ENCODE measurements around the gene RNU2-63P. TPM values are rescaled to one million over a fixed set of nuclear protein-coding genes. Genes with fewer than 3 reads are reported as not detected.
"Not testable (repeated sequence)": the region's sequence is repeated elsewhere in the genome, so short reads cannot be mapped to it uniquely, and the experiment has no call there.

RNU2-63P gene
- total RNA-seq, 2 donors from 2014 or later: 12.2 to 19.8 TPM

GRCh38 chr2:88048541-88048940 is 32.2 kb upstream of the RNU2-63P start:
- no peak for TF ChIP-seq CTCF (conservative IDR thresholded peaks at IDR 0.05)
- WGBS, 2 experiments (ENCODE audit: insufficient coverage in 1 of 2, insufficient read length in 1 of 2): 98 to 100% methylated on average over 1 to 3 of the region's 3 CpGs
- Histone ChIP-seq H3K4me1 (ENCODE audit: control insufficient read depth, insufficient read depth, low read length) (no peaks in the 10 kb centered on the region), H3K9me3 (ENCODE audit: control insufficient read depth, low read length) (no peaks in the 10 kb centered on the region), H3K9ac (ENCODE audit: extremely low read depth, low read length, poor library complexity, severe bottlenecking) (no peak overlapping the region), H3K27ac (ENCODE audit: low read depth, low read length) (no peak overlapping the region), H3K4me3 (ENCODE audit: low read length) (no peak overlapping the region), H3K36me3 (ENCODE audit: control insufficient read depth, insufficient read depth, low read length) (peaks cover 11% of the 10 kb centered on the region), H3K27me3 (ENCODE audit: control insufficient read depth, insufficient read depth, low read length, poor library complexity, severe bottlenecking) (no peaks in the 10 kb centered on the region)
- DNase-seq: no peak
- no peak overlapping the region for H3K4me3 Mint-ChIP-seq
- no peaks in the 10 kb centered on the region for H3K27me3 Mint-ChIP-seq (ENCODE audit: insufficient read depth)
- H3K4me1 Mint-ChIP-seq: peaks cover under 1% of the 10 kb centered on the region
- H3K36me3 Mint-ChIP-seq (ENCODE audit: low read depth): peaks cover 6% of the 10 kb centered on the region
- no peaks in the 10 kb centered on the region for H3K9me3 Mint-ChIP-seq
- no peak overlapping the region for H3K27ac Mint-ChIP-seq

GRCh38 chr2:88045561-88045960 is 29.2 kb upstream of the RNU2-63P start:
- H3K36me3 Mint-ChIP-seq (ENCODE audit: low read depth); H3K4me3 ChIP-seq (ENCODE audit: low read length); H3K36me3 ChIP-seq (ENCODE audit: control insufficient read depth, insufficient read depth, low read length); H3K4me3 Mint-ChIP-seq; H3K9me3 ChIP-seq (ENCODE audit: control insufficient read depth, low read length); H3K9ac ChIP-seq (ENCODE audit: extremely low read depth, low read length, poor library complexity, severe bottlenecking); H3K27ac ChIP-seq (ENCODE audit: low read depth, low read length); H3K4me1 Mint-ChIP-seq; H3K27ac Mint-ChIP-seq; H3K9me3 Mint-ChIP-seq; DNase-seq; H3K27me3 Mint-ChIP-seq (ENCODE audit: insufficient read depth); H3K4me1 ChIP-seq (ENCODE audit: control insufficient read depth, insufficient read depth, low read length); H3K27me3 ChIP-seq (ENCODE audit: control insufficient read depth, insufficient read depth, low read length, poor library complexity, severe bottlenecking): not testable (repeated sequence)
- WGBS, 2 experiments (ENCODE audit: insufficient coverage in 1 of 2, insufficient read length in 1 of 2): 90 to 100% methylated on average over 2 to 6 of the region's 6 CpGs

GRCh38 chr2:88042476-88042875 is 26.1 kb upstream of the RNU2-63P start:
- 98 to 100% methylated on average over 3 to 5 of the region's 5 CpGs for WGBS, 2 experiments (ENCODE audit: insufficient coverage in 1 of 2, insufficient read length in 1 of 2)

More at GRCh38 chr2:88042476-88042875, 26.1 kb upstream of the RNU2-63P start:
- Mint-ChIP-seq H3K9me3 (no peaks in the 10 kb centered on the region), H3K36me3 (ENCODE audit: low read depth) (peaks cover 4% of the 10 kb centered on the region), H3K27ac (no peak overlapping the region), H3K27me3 (ENCODE audit: insufficient read depth) (no peaks in the 10 kb centered on the region), H3K4me1 (no peaks in the 10 kb centered on the region), H3K4me3 (no peak overlapping the region)
- Histone ChIP-seq H3K4me1 (ENCODE audit: control insufficient read depth, insufficient read depth, low read length) (no peaks in the 10 kb centered on the region), H3K4me3 (ENCODE audit: low read length) (no peak overlapping the region), H3K9ac (ENCODE audit: extremely low read depth, low read length, poor library complexity, severe bottlenecking) (no peak overlapping the region), H3K27ac (ENCODE audit: low read depth, low read length) (no peak overlapping the region), H3K27me3 (ENCODE audit: control insufficient read depth, insufficient read depth, low read length, poor library complexity, severe bottlenecking) (no peaks in the 10 kb centered on the region), H3K9me3 (ENCODE audit: control insufficient read depth, low read length) (no peaks in the 10 kb centered on the region), H3K36me3 (ENCODE audit: control insufficient read depth, insufficient read depth, low read length) (no peaks in the 10 kb centered on the region)
- no peak for TF ChIP-seq CTCF (conservative IDR thresholded peaks at IDR 0.05)
- DNase-seq: no peak
